Measurements from ENCODE around the gene B9D1. TPM values are rescaled to one million over a fixed set of nuclear protein-coding genes. Genes with fewer than 3 reads are reported as not detected.

Gene B9D1
- total and polyA plus RNA-seq, 9 of the 15 experiments (the other 6 are each of a cell fraction or from before 2014, with no cell fraction given) = 8.9 to 28.0 (median 17.9) TPM

GRCh38 chr17:19346351-19347255, 15.9 kb downstream of the B9D1 start:
- peak overlapping the region; percentile 29 for H3K4me2 ChIP-seq (ENCODE audit: insufficient read depth, low read length)
- H3K36me3 ChIP-seq (ENCODE audit: control insufficient read depth, insufficient read depth, low read length) = no peaks in the 10 kb centered on the region
- WGBS (ENCODE audit: insufficient coverage, low coverage, missing lambda C conversion rate) = 42% methylated on average over 19 of the region's 19 CpGs
- ATAC-seq = peak; percentile 89
- H3K9me3 ChIP-seq (replicated peaks; ENCODE audit: control insufficient read depth, insufficient read depth, low read depth, low read length) = no peaks in the 10 kb centered on the region
- H3K9ac ChIP-seq (ENCODE audit: insufficient read depth in 1 of 2, low read depth in 2 of 2, low read length in 2 of 2) = peak overlapping the region; percentile 38 to 84; a peak in 3 of 4 replicates
- BruUV-seq (replicated peaks) = no TSS peak
- no peaks in the 10 kb centered on the region for H3K27me3 ChIP-seq (ENCODE audit: control insufficient read depth in 2 of 2, insufficient read depth in 2 of 2, low read length in 2 of 2)
- H2AFZ ChIP-seq (ENCODE audit: low read depth, low read length) = peak overlapping the region; percentile 32
- FAIRE-seq = peak; percentile 93
- DNase-seq (ENCODE audit: extremely low read depth in 1 of 4, low spot score in 3 of 4) = peak; percentile 65 to 74 (median 72)
- CTCF ChIA-PET (ENCODE audit: low intra/inter-chr PET ratio) = no interaction called here
- in situ Hi-C loops (cut with MboI) = no loop called here
- H3K79me2 ChIP-seq (ENCODE audit: control insufficient read depth, insufficient read depth, low read length) = no peaks in the 10 kb centered on the region
- intact Hi-C loops (cut with micrococcal nuclease) = no loop called here
- POLR2A ChIA-PET = interaction anchor here (0.6 to 1.2 kb wide), 3 partner anchors 16 to 32 kb away, joined by 3 read pairs; no protein-coding TSS in a partner anchor
- H3K27ac ChIP-seq (ENCODE audit: extremely low read depth, low read depth, low read length) = peak overlapping the region; percentile 79; the same call in 2 of the 3 replicates
- no peaks in the 10 kb centered on the region for H3K9me1 ChIP-seq (ENCODE audit: control insufficient read depth, insufficient read depth, low read length)
- H4K20me1 ChIP-seq (replicated peaks; ENCODE audit: control insufficient read depth, insufficient read depth, low read length) = no peaks in the 10 kb centered on the region; the same call in 1 of the 2 replicates
- H3K4me1 ChIP-seq (replicated peaks in 1 of 2; ENCODE audit: control insufficient read depth in 2 of 2, insufficient read depth in 2 of 2, low read length in 2 of 2) = peaks cover 22 to 47% of the 10 kb centered on the region in 2 experiments
- H3K4me3 ChIP-seq = no peak overlapping the region
- TF ChIP-seq FOXJ3 (CRISPR knock-in tag; IDR thresholded peaks at IDR 0.05) = no peak
- no peak for TF ChIP-seq HINFP (tag; conservative IDR thresholded peaks at IDR 0.05; ENCODE audit: low read depth)
- no peak for TF ChIP-seq HNRNPH1 (optimal IDR thresholded peaks at IDR 0.05; ENCODE audit: low read depth, low read length)
- peak; percentile 34; the same call in 1 of the 2 replicates for TF ChIP-seq TEAD4 (IDR thresholded peaks at IDR 0.05; ENCODE audit: low read length)
- TF ChIP-seq TEAD4 (CRISPR knock-in tag; IDR thresholded peaks at IDR 0.05; ENCODE audit: borderline replicate concordance) = no peak
- no peak for TF ChIP-seq MCM3 (IDR thresholded peaks at IDR 0.05)
- TF ChIP-seq MAFK (IDR thresholded peaks at IDR 0.05; ENCODE audit: low read length) = peak; percentile 51; the same call in 1 of the 2 replicates
- TF ChIP-seq ZNF316 (IDR thresholded peaks at IDR 0.05) = peak; percentile 85
- TF ChIP-seq HOXB6 (CRISPR knock-in tag; IDR thresholded peaks at IDR 0.05; ENCODE audit: borderline replicate concordance) = no peak
- TF ChIP-seq PKNOX1 (IDR thresholded peaks at IDR 0.05) = peak; percentile 75
- TF ChIP-seq TARDBP (IDR thresholded peaks at IDR 0.05) = no peak
- no peak for TF ChIP-seq ZNF589 (CRISPR knock-in tag; IDR thresholded peaks at IDR 0.05; ENCODE audit: low read depth)
- 0 out of 2 replicates have a peak, but pooled peaks have one; percentile 16 for TF ChIP-seq JUN (IDR thresholded peaks at IDR 0.05; ENCODE audit: borderline replicate concordance, low read depth, low read length)
- no peak for TF ChIP-seq JUN (CRISPR knock-in tag; IDR thresholded peaks at IDR 0.05; ENCODE audit: borderline replicate concordance)
- no peak for TF ChIP-seq ZNF324 (CRISPR knock-in tag; IDR thresholded peaks at IDR 0.05)
- no peak for TF ChIP-seq USF2 (CRISPR knock-in tag; IDR thresholded peaks at IDR 0.05)
- TF ChIP-seq SMAD3 (CRISPR knock-in tag; conservative IDR thresholded peaks at IDR 0.05) = no peak
- no peak for TF ChIP-seq ZNF551 (CRISPR knock-in tag; IDR thresholded peaks at IDR 0.05)
- TF ChIP-seq ZC3H4 (CRISPR knock-in tag; IDR thresholded peaks at IDR 0.05; ENCODE audit: borderline replicate concordance) = no peak
- no peak for TF ChIP-seq SAFB2 (IDR thresholded peaks at IDR 0.05; ENCODE audit: borderline replicate concordance, low read depth, low read length, severe bottlenecking)
- no peak for TF ChIP-seq ZNF696 (CRISPR knock-in tag; conservative IDR thresholded peaks at IDR 0.05)

All from K562 (cell line).